ENCODE data around the gene CCNE1.

DNA sequence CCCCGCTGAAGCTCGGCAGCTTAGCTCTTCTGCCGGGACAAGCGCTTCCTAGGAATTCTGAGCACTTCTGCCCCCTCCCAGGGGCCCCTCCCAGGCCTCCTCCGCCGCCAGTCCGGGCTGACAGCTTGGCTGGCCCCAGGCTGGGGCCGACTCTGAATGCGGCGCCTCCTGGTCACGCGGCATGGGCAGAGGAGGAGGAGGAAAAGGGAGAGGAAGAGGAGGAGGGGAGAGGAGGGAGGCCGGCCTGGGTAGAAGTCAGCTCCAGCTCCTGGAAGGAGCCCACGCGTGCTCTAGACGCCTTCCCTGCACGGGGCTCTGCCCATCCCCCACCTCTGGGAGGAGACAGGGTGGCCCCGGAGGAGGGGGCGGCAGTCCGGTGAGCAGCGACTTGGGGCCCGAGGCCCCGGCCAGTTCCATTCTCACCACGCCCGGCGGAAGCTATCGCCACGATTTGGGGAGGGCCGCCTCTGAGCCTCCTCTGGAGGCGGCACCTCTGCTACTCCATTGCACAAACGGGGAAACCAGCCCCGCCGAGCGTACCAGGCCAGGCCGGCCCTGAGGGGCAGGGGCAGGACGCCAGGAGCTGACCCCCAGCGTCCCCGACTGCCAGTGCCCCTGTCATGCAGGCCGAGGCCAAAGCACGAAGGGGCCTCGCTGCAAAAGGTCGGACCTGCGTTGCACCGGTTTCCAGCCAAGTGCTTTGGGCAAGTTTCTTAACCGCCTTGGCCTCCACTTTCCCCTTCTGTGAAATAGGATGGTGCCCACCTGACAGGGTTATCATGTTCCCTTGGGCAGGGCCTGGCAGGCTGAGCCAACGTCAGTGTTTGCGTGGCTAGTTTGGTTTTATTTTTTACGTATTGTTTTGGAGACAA is 31.6 kb downstream of the CCNE1 start:
- TF ChIP-seq, protein P1, sequence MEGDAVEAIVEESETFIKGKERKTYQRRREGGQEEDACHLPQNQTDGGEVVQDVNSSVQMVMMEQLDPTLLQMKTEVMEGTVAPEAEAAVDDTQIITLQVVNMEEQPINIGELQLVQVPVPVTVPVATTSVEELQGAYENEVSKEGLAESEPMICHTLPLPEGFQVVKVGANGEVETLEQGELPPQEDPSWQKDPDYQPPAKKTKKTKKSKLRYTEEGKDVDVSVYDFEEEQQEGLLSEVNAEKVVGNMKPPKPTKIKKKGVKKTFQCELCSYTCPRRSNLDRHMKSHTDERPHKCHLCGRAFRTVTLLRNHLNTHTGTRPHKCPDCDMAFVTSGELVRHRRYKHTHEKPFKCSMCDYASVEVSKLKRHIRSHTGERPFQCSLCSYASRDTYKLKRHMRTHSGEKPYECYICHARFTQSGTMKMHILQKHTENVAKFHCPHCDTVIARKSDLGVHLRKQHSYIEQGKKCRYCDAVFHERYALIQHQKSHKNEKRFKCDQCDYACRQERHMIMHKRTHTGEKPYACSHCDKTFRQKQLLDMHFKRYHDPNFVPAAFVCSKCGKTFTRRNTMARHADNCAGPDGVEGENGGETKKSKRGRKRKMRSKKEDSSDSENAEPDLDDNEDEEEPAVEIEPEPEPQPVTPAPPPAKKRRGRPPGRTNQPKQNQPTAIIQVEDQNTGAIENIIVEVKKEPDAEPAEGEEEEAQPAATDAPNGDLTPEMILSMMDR (conservative IDR thresholded peaks at IDR 0.05; ENCODE audit: low read depth, low read length) = no peak
- no peak for TF ChIP-seq EZH2 (IDR thresholded peaks at IDR 0.05; ENCODE audit: borderline replicate concordance, low read depth, low read length, poor library complexity, severe bottlenecking)

All from A673 (cell line).